Heart right ventricle (tissue), 16 donors: ENCODE data around the gene RGS2. TPM values are rescaled to one million over a fixed set of nuclear protein-coding genes. Genes with fewer than 3 reads are reported as not detected.

Source experiments
- ATAC-seq, 8 donors: fragments of 200-7000 bp; cut with Tn5 transposase; one replicate each; pipeline ENCODE4 v1.9.1; 2020; ENCODE audit warnings: mild to moderate bottlenecking in 8 of 8, moderate library complexity in 8 of 8, moderate number of reproducible peaks in 1 of 8
- DNase-seq, 2 donors: peaks; one replicate each; pipeline ENCODE4 v3.0.0-alpha.2; 2020
- H3K27ac ChIP-seq, 10 donors: fragments of 200-600 bp; sonication (generic) in 2 of 10; one replicate each; pipeline versions ENCODE4 v1.5.0 to v1.8.0; 2020 to 2022; ENCODE audit warnings: mild to moderate bottlenecking in 3 of 10
- H3K27me3 ChIP-seq, 7 donors: fragments of 200-600 bp; one replicate each; pipeline ENCODE4 v1.8.0; 2021 to 2022; ENCODE audit warnings: mild to moderate bottlenecking in 2 of 7
- H3K36me3 ChIP-seq, 9 donors: fragments of 200-600 bp; sonication (generic) in 1 of 9; one replicate each; pipeline versions ENCODE4 v1.5.0 to v1.8.0; 2020 to 2022; ENCODE audit warnings: mild to moderate bottlenecking in 2 of 9
- H3K4me1 ChIP-seq, 9 donors: fragments of 200-600 bp; sonication (generic) in 1 of 9; one replicate each; pipeline versions ENCODE4 v1.5.0 to v1.8.0; 2020 to 2022; ENCODE audit warnings: mild to moderate bottlenecking in 4 of 9
- H3K4me3 ChIP-seq, 10 donors: fragments of 200-600 bp; sonication (generic) in 2 of 10; one replicate each; pipeline versions ENCODE4 v1.5.0 to v1.8.0; 2020 to 2022; ENCODE audit warnings: mild to moderate bottlenecking in 7 of 10, moderate library complexity in 2 of 10
- H3K9me3 ChIP-seq, 11 donors: fragments of 200-600 bp in 10 of 11; sonication (generic) in 2 of 11; one replicate each; pipeline versions ENCODE4 v1.5.0 to v1.8.0; 2013 to 2022; ENCODE audit warnings: mild to moderate bottlenecking in 2 of 11, control low read depth in 1 of 11, moderate library complexity in 1 of 11
- CTCF ChIP-seq, 9 donors: fragments of 200-600 bp; sonication (generic) in 2 of 9; IDR thresholded peaks; one replicate each; pipeline versions ENCODE4 v1.5.0 to v1.8.0; 2021 to 2022; ENCODE audit warnings: antibody characterized with exemption in 9 of 9, mild to moderate bottlenecking in 5 of 9, moderate library complexity in 1 of 9
- WGBS, 2 donors: extraction: QIAGEN DNeasy Blood & Tissue Kit; methylation state at CpG; one replicate each; pipeline ENCODE4 v1.1.7; 2013; ENCODE audit warnings: inconsistent platforms in 1 of 2; 5-methylcytosine and 5-hydroxymethylcytosine counted together
- intact Hi-C, 10 donors: fragments of 100-400 bp; cut with DNase I; formaldehyde crosslinking; loops; one replicate each; pipeline versions ENCODE4 v1.11.1 to v1.14.2; 2022
- polyA plus RNA-seq, 2 donors: library from polyadenylated mRNA; stranded (reverse); fragments of 200-250 nt; gene quantifications; one replicate each; pipeline ENCODE4 v1.2.3, GENCODE V29; 2013
- total RNA-seq, 10 donors: library from RNA; stranded (reverse); fragmentation: NEBNext Ultra II Directional in 3 of 10; extraction: Animal tissue kit (Norgen Biotek cat#: 25700) in 3 of 10; gene quantifications; one replicate each; pipeline versions ENCODE4 v1.2.1 to v1.2.4, GENCODE V29; 2021 to 2023
- donor health status: Arrhythmogenic right ventricular cardiomyopathy.
- donor health status: ischemic (EF 13 %, LVEDD 7.1; RV severe dilation, severe dysfunction).
- donor health status: healthy with polysubstance abuse.
- donor health status: DM: no; HTN: yes; CAD: no.
- donor health status: DM: no; HTN: no; CAD: no.
- donor health status: ischemic (EF 25% LVEDD 6.9; RV normal size, moderate dysfunction).
- donor health status: ischemic (EF 25% LVEDD 5.7; RV mildly dilated, moderate dysfunction).
- donor health status: healthy.
- donor health status: DM: yes; HTN: yes; CAD: no.
- donor health status: Ischemic cardiomyopathy.
- donor health status: ischemic (EF 35%, LVEDD 5.7; RV mildly dilated, moderate dysfunction).
- donor health status: nonischemic (EF 11% LVEDD 7.7; RV severe dilation, severe dysfunction).
- donor health status: DM: yes; HTN: yes; CAD: no.
- donor health status: PGD.
- donor health status: ischemic (EF 29% LVEDD 5.4; RV normal size, mild dysfunction).
- donor health status: nonischemic (EF 23%, LVEDD 6.1; RV moderate dilation, normal function).

The RGS2 gene
- total and polyA plus RNA-seq, 12 donors: 12.2 to 30.8 (median 18.2) TPM

- Histone ChIP-seq H3K9me3 (no peaks in the 10 kb centered on the region), H3K27ac (peak overlapping the region; percentile 36 to 94 (median 88)), H3K4me3 (peak overlapping the region; percentile 45 to 94 (median 74)), H3K36me3 (peaks cover 0 to 24% (median 0%) of the 10 kb centered on the region in 9 donors), H3K4me1 (peaks cover 0 to 59% (median 23%) of the 10 kb centered on the region in 9 donors), H3K27me3 (no peaks in the 10 kb centered on the region)
- intact Hi-C loops: loop anchor here in 8 of 10 donors (2.0 to 10.0 kb wide), 14 partner anchors 69 to 335 kb away; partner anchors contain the start of genes CDC73 (in 5 of the 8) and RGS13 (in 1 of the 8)
- no peak for TF ChIP-seq CTCF (IDR thresholded peaks at IDR 0.05)
- ATAC-seq (peak in 5 of 8 donors; percentile 21 to 37 (median 29)), DNase-seq (peak; percentile 18 to 26)
- 16 to 20% methylated on average over 25 of the region's 25 CpGs for WGBS, 2 donors
Observed at GRCh38 chr1:192809307-192810252, 741 bp downstream of the RGS2 start.

- intact Hi-C loops: loop anchor here in 2 of 10 donors (5.0 to 10.0 kb wide), 2 partner anchors 214 to 217 kb away; no protein-coding TSS in a partner anchor
- DNase-seq: peak in 1 of 2 donors; percentile 18
- 63 to 64% methylated on average over 5 of the region's 5 CpGs for WGBS, 2 donors
- Histone ChIP-seq H3K27ac (peak overlapping the region in 6 of 10 donors; percentile 86 to 94 (median 92)), H3K9me3 (no peaks in the 10 kb centered on the region), H3K27me3 (no peaks in the 10 kb centered on the region), H3K4me1 (peaks cover 0 to 59% (median 23%) of the 10 kb centered on the region in 9 donors), H3K4me3 (peak overlapping the region in 8 of 10 donors; percentile 16 to 94 (median 78)), H3K36me3 (peaks cover 0 to 24% (median 0%) of the 10 kb centered on the region in 9 donors)
- no peak for ATAC-seq
- TF ChIP-seq CTCF (IDR thresholded peaks at IDR 0.05): no peak
Observed at GRCh38 chr1:192810253-192810880, 1.5 kb downstream of the RGS2 start.

GRCh38 chr1:192811006-192811405 is 2.2 kb downstream of the RGS2 start:
- peak overlapping the region in 5 of 10 donors; percentile 72 to 81 (median 80) for H3K4me3 ChIP-seq
- no peaks in the 10 kb centered on the region for H3K27me3 ChIP-seq
- WGBS, 2 donors: 81 to 85% methylated on average over 3 of the region's 3 CpGs
- H3K36me3 ChIP-seq: peaks cover 0 to 24% (median 0%) of the 10 kb centered on the region in 9 donors
- intact Hi-C loops: loop anchor here in 2 of 10 donors (5.0 to 10.0 kb wide), 2 partner anchors 214 to 216 kb away; no protein-coding TSS in a partner anchor
- H3K9me3 ChIP-seq: no peaks in the 10 kb centered on the region
- peak overlapping the region in 2 of 10 donors; percentile 94 for H3K27ac ChIP-seq
- ATAC-seq: no peak
- DNase-seq: no peak
- H3K4me1 ChIP-seq: peaks cover 0 to 54% (median 23%) of the 10 kb centered on the region in 9 donors
- no peak for TF ChIP-seq CTCF (IDR thresholded peaks at IDR 0.05)
